Measurements from ENCODE around the gene CA10. TPM values are rescaled to one million over a fixed set of nuclear protein-coding genes. Genes with fewer than 3 reads are reported as not detected.

Gene CA10
- total and polyA plus RNA-seq, 9 of the 15 experiments (the other 6 are each of a cell fraction or from before 2014, with no cell fraction given): not detected

- no peaks in the 10 kb centered on the region for H3K9me3 ChIP-seq (replicated peaks; ENCODE audit: control insufficient read depth, insufficient read depth, low read depth, low read length)
- no peak overlapping the region for H3K9ac ChIP-seq (ENCODE audit: insufficient read depth in 1 of 2, low read depth in 2 of 2, low read length in 2 of 2)
- intact Hi-C loops (cut with micrococcal nuclease): no loop called here
- no peak overlapping the region for H2AFZ ChIP-seq (ENCODE audit: low read depth, low read length)
- H3K4me2 ChIP-seq (ENCODE audit: insufficient read depth, low read length): no peak overlapping the region
- H3K9me1 ChIP-seq (ENCODE audit: control insufficient read depth, insufficient read depth, low read length): no peaks in the 10 kb centered on the region
- ChIA-PET CTCF (ENCODE audit: low intra/inter-chr PET ratio) (no interaction called here), POLR2A (no interaction called here)
- TF ChIP-seq HMGN3 (IDR thresholded peaks at IDR 0.05; ENCODE audit: borderline replicate concordance, extremely low read depth, insufficient read length, low read depth, low read length): no peak
- no peak for TF ChIP-seq FOXJ3 (CRISPR knock-in tag; IDR thresholded peaks at IDR 0.05)
- TF ChIP-seq ARID1B (IDR thresholded peaks at IDR 0.05): no peak
- no peak for TF ChIP-seq NUFIP1 (IDR thresholded peaks at IDR 0.05; ENCODE audit: partially characterized antibody)
- TF ChIP-seq NCOA2 (IDR thresholded peaks at IDR 0.05; ENCODE audit: partially characterized antibody in 2 of 2): no peak
- no peak for TF ChIP-seq NR3C1 (CRISPR knock-in tag; IDR thresholded peaks at IDR 0.05)
- TF ChIP-seq E2F8 (IDR thresholded peaks at IDR 0.05; ENCODE audit: low read depth, partially characterized antibody): no peak
- TF ChIP-seq NKRF (IDR thresholded peaks at IDR 0.05; ENCODE audit: borderline replicate concordance): no peak
- no peak for TF ChIP-seq TAF15 (IDR thresholded peaks at IDR 0.05; ENCODE audit: low read depth, low read length)
- TF ChIP-seq MED1 (CRISPR knock-in tag; IDR thresholded peaks at IDR 0.05; ENCODE audit: borderline replicate concordance): no peak
- no peak for TF ChIP-seq TEAD4 (IDR thresholded peaks at IDR 0.05; ENCODE audit: low read length)
- TF ChIP-seq TEAD4 (CRISPR knock-in tag; IDR thresholded peaks at IDR 0.05; ENCODE audit: borderline replicate concordance): no peak
- TF ChIP-seq ZNF124 (CRISPR knock-in tag; IDR thresholded peaks at IDR 0.05): no peak
- no peak for TF ChIP-seq CREM (IDR thresholded peaks at IDR 0.05; ENCODE audit: low read depth)
- no peaks in the 10 kb centered on the region for H4K20me1 ChIP-seq (replicated peaks; ENCODE audit: control insufficient read depth, insufficient read depth, low read length)
- H3K36me3 ChIP-seq (ENCODE audit: control insufficient read depth, insufficient read depth, low read length): no peaks in the 10 kb centered on the region
- DNase-seq (ENCODE audit: extremely low read depth in 1 of 4, low spot score in 3 of 4) (no peak), ATAC-seq (no peak), FAIRE-seq (no peak)
- no peak overlapping the region for H3K27ac ChIP-seq (ENCODE audit: extremely low read depth, low read depth, low read length)
- WGBS (ENCODE audit: insufficient coverage, low coverage, missing lambda C conversion rate): 0% methylated on average over 3 of the region's 3 CpGs
- in situ Hi-C loops (cut with MboI): no loop called here
- no peaks in the 10 kb centered on the region for H3K27me3 ChIP-seq (ENCODE audit: control insufficient read depth in 2 of 2, insufficient read depth in 2 of 2, low read length in 2 of 2)
- no peaks in the 10 kb centered on the region for H3K4me1 ChIP-seq (replicated peaks in 1 of 2; ENCODE audit: control insufficient read depth in 2 of 2, insufficient read depth in 2 of 2, low read length in 2 of 2)
- H3K4me3 ChIP-seq: no peak overlapping the region
- H3K79me2 ChIP-seq (ENCODE audit: control insufficient read depth, insufficient read depth, low read length): no peaks in the 10 kb centered on the region
- no TSS peak for BruUV-seq (replicated peaks)
These were observed 17.9 kb downstream of the CA10 start for GRCh38 chr17:52140601-52141000.

Data from K562 (cell line).